ENCODE data around the gene PLXNA4.

GRCh38 chr7:132084776-132085388, 491.4 kb downstream of the PLXNA4 start:
- TF ChIP-seq CTCF (IDR thresholded peaks at IDR 0.05) (no peak), EZH2 (IDR thresholded peaks at IDR 0.05; ENCODE audit: borderline replicate concordance, insufficient read depth, low read depth, low read length, poor library complexity, severe bottlenecking) (no peak)

Data from B cell (primary cell).